KMS-11 (cell line): Measurements from ENCODE around the gene CAPN7.

Source experiments
- H2AFZ ChIP-seq: fragments of 200-600 bp; sonication (generic); 2 replicates; pipeline ENCODE4 v1.6.1; 2016; ENCODE audit warnings: antibody characterized with exemption, mixed run types, low read depth
- H3K27ac ChIP-seq: fragments of 200-600 bp; sonication (generic); 2 replicates; pipeline ENCODE4 v1.6.1; 2016; ENCODE audit warnings: mild to moderate bottlenecking, mixed run types
- H3K27me3 ChIP-seq: fragments of 200-600 bp; sonication (generic); 2 replicates; pipeline ENCODE4 v1.6.1; 2017; ENCODE audit warnings: mild to moderate bottlenecking, low read depth, mixed run types, moderate library complexity; ENCODE audit not compliant: insufficient read depth
- H3K36me3 ChIP-seq: fragments of 200-600 bp; sonication (generic); 2 replicates; pipeline ENCODE4 v1.6.1; 2017; ENCODE audit warnings: mild to moderate bottlenecking, mixed run types; ENCODE audit not compliant: insufficient read depth
- H3K4me1 ChIP-seq: fragments of 200-600 bp; sonication (generic); 2 replicates; pipeline ENCODE4 v1.6.1; 2016; ENCODE audit warnings: mild to moderate bottlenecking, low read depth, mixed run types; ENCODE audit not compliant: poor library complexity, severe bottlenecking
- H3K4me2 ChIP-seq: fragments of 200-600 bp; sonication (generic); 2 replicates; pipeline ENCODE4 v1.7.0; 2016; ENCODE audit warnings: mild to moderate bottlenecking, mixed run types
- H3K4me3 ChIP-seq: fragments of 200-600 bp; sonication (generic); IDR thresholded peaks from 2 replicates; pipeline ENCODE4 v1.6.1; 2017; ENCODE audit warnings: low read depth, low read length, mixed read lengths; ENCODE audit not compliant: insufficient read depth
- H3K79me2 ChIP-seq: fragments of 200-600 bp; sonication (generic); 2 replicates; pipeline ENCODE4 v1.6.1; 2016; ENCODE audit warnings: low read depth, mixed run types; ENCODE audit not compliant: insufficient read depth
- H3K9ac ChIP-seq: fragments of 200-600 bp; sonication (generic); 2 replicates; pipeline ENCODE4 v1.6.1; 2016; ENCODE audit warnings: mild to moderate bottlenecking, mixed run types
- H4K20me1 ChIP-seq: fragments of 200-600 bp; sonication (generic); 2 replicates; pipeline ENCODE4 v1.6.1; 2016; ENCODE audit warnings: mild to moderate bottlenecking, mixed run types; ENCODE audit not compliant: insufficient read depth
- CTCF ChIP-seq: fragments of 200-600 bp; sonication (generic); conservative IDR thresholded peaks from 2 replicates; pipeline ENCODE4 v1.6.1; 2017; ENCODE audit warnings: low read depth, mild to moderate bottlenecking, antibody characterized with exemption, low read length, moderate library complexity, mixed read lengths

The CAPN7 gene

DNA sequence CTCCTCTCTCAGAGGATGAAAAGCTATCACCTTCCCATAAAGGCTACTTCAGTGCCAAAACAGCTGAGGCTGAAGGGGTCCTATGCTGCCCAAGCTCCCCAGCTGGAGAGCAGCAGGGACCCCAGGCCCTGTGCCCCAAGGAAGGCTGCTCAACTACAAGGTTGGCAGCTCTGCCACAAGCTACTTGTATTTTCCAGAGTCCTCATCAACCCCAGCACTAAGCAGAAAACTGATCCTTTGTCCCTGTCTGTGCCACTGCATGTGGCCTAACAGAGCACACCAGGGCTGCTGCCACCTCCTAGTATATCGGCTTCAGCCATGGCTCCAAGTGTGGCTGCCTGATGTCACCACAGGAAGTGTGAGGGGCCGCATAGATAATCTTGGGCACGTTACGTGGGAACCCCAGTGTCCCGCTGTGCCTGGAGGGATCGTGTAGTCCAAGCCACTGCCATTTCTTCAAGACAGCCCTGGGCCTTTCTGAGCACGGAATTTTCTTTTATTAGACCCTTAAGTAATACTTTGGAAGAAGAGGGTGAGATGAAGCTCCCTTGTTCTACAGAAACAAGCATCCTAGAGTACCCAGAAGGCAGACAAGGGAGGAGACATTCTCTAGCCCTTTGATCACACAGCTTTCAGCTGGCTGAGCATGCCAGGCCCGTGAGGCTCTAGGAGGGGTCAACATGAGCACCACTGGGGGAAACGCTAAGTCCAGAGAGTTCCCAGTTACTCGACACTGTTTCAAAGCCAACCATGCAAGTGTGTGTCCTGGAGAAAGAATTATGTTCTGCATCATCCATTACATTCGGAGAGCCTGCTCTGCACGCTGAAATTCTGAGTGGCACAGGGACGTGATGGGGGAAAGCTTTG lies 60.7 kb downstream of the CAPN7 start:
- H3K27ac ChIP-seq: no peak overlapping the region
- no peak overlapping the region for H3K4me2 ChIP-seq
- H3K79me2 ChIP-seq: no peaks in the 10 kb centered on the region
- H2AFZ ChIP-seq: no peak overlapping the region
- H3K4me3 ChIP-seq: no peak overlapping the region
- H3K36me3 ChIP-seq: no peaks in the 10 kb centered on the region
- H4K20me1 ChIP-seq: no peaks in the 10 kb centered on the region
- no peak for TF ChIP-seq CTCF
- no peaks in the 10 kb centered on the region for H3K27me3 ChIP-seq
- no peak overlapping the region for H3K9ac ChIP-seq
- peaks cover 6% of the 10 kb centered on the region for H3K4me1 ChIP-seq

DNA sequence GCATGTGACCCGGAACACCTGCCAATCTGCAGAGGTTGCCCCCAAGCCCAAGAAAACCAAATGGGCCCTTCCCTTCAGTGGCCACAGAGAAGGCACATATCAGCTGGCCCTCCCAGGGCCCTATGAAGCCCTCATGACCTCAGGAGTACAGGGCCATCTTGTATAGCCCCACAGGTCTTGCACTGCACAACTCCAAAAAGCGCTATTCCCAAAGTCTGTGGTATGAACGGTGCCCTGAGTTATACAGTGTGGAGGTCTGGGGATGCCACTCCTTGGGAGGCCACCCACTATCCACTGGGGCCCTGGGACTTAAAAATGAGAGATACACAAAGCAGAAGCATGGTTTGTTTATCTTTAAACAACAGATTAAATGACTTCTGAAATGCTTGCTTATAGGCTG lies 61.5 kb downstream of the CAPN7 start:
- no peaks in the 10 kb centered on the region for H4K20me1 ChIP-seq
- no peak overlapping the region for H3K27ac ChIP-seq
- no peak overlapping the region for H3K9ac ChIP-seq
- no peak for TF ChIP-seq CTCF
- H3K27me3 ChIP-seq: no peaks in the 10 kb centered on the region
- H3K4me3 ChIP-seq: no peak overlapping the region
- peaks cover 10% of the 10 kb centered on the region for H3K4me1 ChIP-seq
- no peaks in the 10 kb centered on the region for H3K79me2 ChIP-seq
- H3K4me2 ChIP-seq: no peak overlapping the region
- H2AFZ ChIP-seq: no peak overlapping the region
- H3K36me3 ChIP-seq: no peaks in the 10 kb centered on the region

- Histone ChIP-seq H3K4me3 (no peak overlapping the region), H3K79me2 (no peaks in the 10 kb centered on the region), H3K4me2 (no peak overlapping the region), H4K20me1 (no peaks in the 10 kb centered on the region), H3K4me1 (peaks cover 10% of the 10 kb centered on the region), H3K27ac (no peak overlapping the region), H3K36me3 (no peaks in the 10 kb centered on the region), H2AFZ (no peak overlapping the region), H3K27me3 (no peaks in the 10 kb centered on the region), H3K9ac (no peak overlapping the region)
- TF ChIP-seq CTCF: peak; percentile 84
These were observed 62.1 kb downstream of the CAPN7 start for GRCh38 chr3:15268033-15268631.

DNA sequence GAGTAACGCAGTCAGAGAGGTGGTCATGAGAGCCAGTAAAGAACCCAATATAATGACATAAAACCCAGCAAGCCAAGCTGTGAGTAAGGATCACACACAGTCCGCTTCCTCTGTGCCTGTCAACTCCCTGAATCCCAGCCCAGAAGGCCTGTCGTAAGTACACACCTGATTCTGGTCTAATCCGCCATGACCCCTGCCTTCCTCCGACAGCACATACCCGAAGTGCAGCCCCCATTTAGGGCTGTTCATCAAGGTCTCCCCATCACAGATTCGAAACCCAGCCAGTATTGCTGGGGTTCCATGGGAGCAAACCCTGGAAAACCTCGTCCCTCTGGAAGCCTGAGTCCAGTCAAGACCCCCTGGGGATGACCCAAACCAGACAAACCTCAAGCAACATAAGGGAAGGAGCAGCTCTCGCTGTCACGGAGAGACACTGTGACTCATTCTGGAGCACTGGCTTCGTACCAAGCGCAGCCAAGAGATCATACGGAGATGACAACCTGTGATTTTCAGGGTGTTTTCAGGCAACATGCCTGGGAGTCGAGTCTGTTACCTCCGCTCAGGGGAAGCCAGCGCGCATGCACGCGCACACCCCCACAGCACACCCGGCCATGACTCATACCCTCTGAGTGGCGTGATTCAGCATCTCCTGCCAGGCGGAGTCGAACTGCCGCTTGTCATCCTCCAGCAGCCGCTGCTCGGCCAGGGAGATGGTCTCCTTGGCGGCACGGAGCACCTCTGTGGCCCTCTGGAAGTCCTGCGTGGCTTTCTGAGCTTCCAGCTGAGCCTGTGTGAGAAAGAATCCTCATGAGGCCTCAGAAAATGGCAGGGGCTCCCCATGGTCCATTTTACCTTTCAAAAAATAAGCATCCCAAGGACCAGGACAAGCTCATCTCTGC lies 63.3 kb downstream of the CAPN7 start:
- Histone ChIP-seq H3K4me2 (no peak overlapping the region), H2AFZ (no peak overlapping the region), H4K20me1 (no peaks in the 10 kb centered on the region), H3K27me3 (no peaks in the 10 kb centered on the region), H3K36me3 (no peaks in the 10 kb centered on the region), H3K79me2 (no peaks in the 10 kb centered on the region), H3K9ac (no peak overlapping the region), H3K4me3 (no peak overlapping the region), H3K27ac (no peak overlapping the region), H3K4me1 (peaks cover 10% of the 10 kb centered on the region)
- TF ChIP-seq CTCF: no peak
